ENCODE results near the gene SLC9A3. TPM values are rescaled to one million over a fixed set of nuclear protein-coding genes. Genes with fewer than 3 reads are reported as not detected.

The SLC9A3 gene
- total RNA-seq, 1 experiment from 2014 or later = 1.9 TPM

DNA sequence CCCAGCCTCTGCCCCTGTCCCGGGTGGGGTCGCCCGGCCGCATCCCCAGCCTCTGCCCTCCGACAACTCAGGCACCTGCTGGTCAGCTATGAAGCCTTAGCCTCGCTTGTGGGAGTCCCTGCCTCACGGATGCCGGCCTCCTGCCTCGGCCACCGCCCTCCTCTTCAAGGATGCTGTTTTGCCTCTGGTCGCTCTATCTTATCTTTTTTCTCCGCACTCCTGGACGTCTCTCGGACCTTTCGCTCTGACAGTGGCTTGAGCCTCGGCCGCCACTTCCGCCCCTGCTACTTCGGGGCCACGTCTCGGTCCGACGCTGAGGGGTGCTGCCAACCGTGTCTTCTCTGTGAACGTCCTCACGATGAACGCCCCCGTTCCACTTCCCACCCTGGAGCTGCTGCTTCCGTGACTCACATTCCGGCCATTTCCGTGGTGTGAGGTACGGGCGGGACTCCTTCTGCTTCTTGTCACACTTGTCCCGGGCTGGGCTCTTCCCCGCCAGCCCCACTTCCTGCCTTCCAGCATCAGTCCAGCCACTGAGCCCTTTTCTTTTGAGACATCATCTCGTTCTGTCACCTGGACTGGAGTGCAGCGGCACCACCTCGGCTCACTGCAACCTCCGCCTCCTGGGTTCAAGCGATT lies 26.3 kb downstream of the SLC9A3 start:
- no peaks in the 10 kb centered on the region for H3K4me1 ChIP-seq (ENCODE audit: insufficient read depth, low read length, poor library complexity, severe bottlenecking)
- no peak for DNase-seq (ENCODE audit: low spot score)
- no peak overlapping the region for H3K4me3 ChIP-seq (ENCODE audit: low read depth, low read length, poor library complexity, severe bottlenecking)
- H3K9me3 ChIP-seq (ENCODE audit: low read depth, low read length, poor library complexity, severe bottlenecking) = no peaks in the 10 kb centered on the region
- CTCF ChIA-PET = no interaction called here
- intact Hi-C loops (cut with micrococcal nuclease; ENCODE audit: unreplicated experiment) = no loop called here
- H3K27me3 ChIP-seq (replicated peaks; ENCODE audit: insufficient read depth, low read depth, low read length, poor library complexity) = peaks cover 32% of the 10 kb centered on the region
- H3K36me3 ChIP-seq (ENCODE audit: insufficient read depth, low read length, poor library complexity, severe bottlenecking) = no peaks in the 10 kb centered on the region
- no peak overlapping the region for H3K27ac ChIP-seq (ENCODE audit: low read depth, low read length, poor library complexity, severe bottlenecking)
- no TSS peak for BruUV-seq (replicated peaks)
- no peak for TF ChIP-seq EZH2 (IDR thresholded peaks at IDR 0.05; ENCODE audit: borderline replicate concordance, low read depth, low read length, poor library complexity, severe bottlenecking)
- no peak for TF ChIP-seq CTCF (conservative IDR thresholded peaks at IDR 0.05; ENCODE audit: low read depth, low read length)
- POLR2A ChIA-PET (ENCODE audit: low non-redundant PET) = no interaction called here

DNA sequence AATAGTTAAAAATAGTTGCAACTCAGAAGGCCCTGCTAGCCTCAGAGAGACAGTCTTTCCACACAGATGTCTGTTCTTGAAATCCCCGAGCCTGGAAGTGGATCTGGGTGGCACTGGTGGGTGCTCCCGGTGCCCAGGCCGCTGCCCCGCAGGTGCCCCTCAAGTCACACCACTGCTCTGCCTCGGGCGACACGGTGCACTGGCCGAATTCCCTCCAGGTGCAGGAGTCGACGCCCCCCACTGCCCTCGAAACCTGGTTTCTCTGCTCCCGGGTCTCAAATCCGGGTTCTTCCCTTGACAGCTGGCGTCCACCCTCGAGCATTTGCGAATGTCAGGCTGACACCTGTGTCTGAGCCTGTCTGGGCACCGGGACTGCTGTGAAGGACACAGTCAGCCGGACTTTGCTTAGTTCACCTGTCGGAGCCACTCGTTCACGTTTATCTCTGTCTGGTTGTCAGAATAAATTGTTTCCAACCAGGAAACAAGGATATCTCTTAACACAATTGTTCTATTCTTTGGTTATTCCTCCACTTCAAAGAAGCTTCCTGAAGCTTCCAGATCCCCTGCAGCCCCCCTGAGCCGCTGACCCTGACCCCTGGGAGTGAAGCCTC lies 27.1 kb downstream of the SLC9A3 start:
- H3K27me3 ChIP-seq (replicated peaks; ENCODE audit: insufficient read depth, low read depth, low read length, poor library complexity) = peaks cover 38% of the 10 kb centered on the region
- H3K9me3 ChIP-seq (ENCODE audit: low read depth, low read length, poor library complexity, severe bottlenecking) = no peaks in the 10 kb centered on the region
- TF ChIP-seq CTCF (conservative IDR thresholded peaks at IDR 0.05; ENCODE audit: low read depth, low read length) (no peak), EZH2 (IDR thresholded peaks at IDR 0.05; ENCODE audit: borderline replicate concordance, low read depth, low read length, poor library complexity, severe bottlenecking) (no peak)
- no TSS peak for BruUV-seq (replicated peaks)
- DNase-seq (ENCODE audit: low spot score) = no peak
- H3K4me3 ChIP-seq (ENCODE audit: low read depth, low read length, poor library complexity, severe bottlenecking) = no peak overlapping the region
- POLR2A ChIA-PET (ENCODE audit: low non-redundant PET) = no interaction called here
- H3K27ac ChIP-seq (ENCODE audit: low read depth, low read length, poor library complexity, severe bottlenecking) = no peak overlapping the region
- intact Hi-C loops (cut with micrococcal nuclease; ENCODE audit: unreplicated experiment) = no loop called here
- H3K4me1 ChIP-seq (ENCODE audit: insufficient read depth, low read length, poor library complexity, severe bottlenecking) = no peaks in the 10 kb centered on the region
- CTCF ChIA-PET = no interaction called here
- H3K36me3 ChIP-seq (ENCODE audit: insufficient read depth, low read length, poor library complexity, severe bottlenecking) = no peaks in the 10 kb centered on the region

- no peak for DNase-seq (ENCODE audit: low spot score)
- Histone ChIP-seq H3K27me3 (replicated peaks; ENCODE audit: insufficient read depth, low read depth, low read length, poor library complexity) (peaks cover 38% of the 10 kb centered on the region), H3K9me3 (ENCODE audit: low read depth, low read length, poor library complexity, severe bottlenecking) (no peaks in the 10 kb centered on the region), H3K36me3 (ENCODE audit: insufficient read depth, low read length, poor library complexity, severe bottlenecking) (no peaks in the 10 kb centered on the region), H3K27ac (ENCODE audit: low read depth, low read length, poor library complexity, severe bottlenecking) (no peak overlapping the region), H3K4me1 (ENCODE audit: insufficient read depth, low read length, poor library complexity, severe bottlenecking) (no peaks in the 10 kb centered on the region), H3K4me3 (ENCODE audit: low read depth, low read length, poor library complexity, severe bottlenecking) (no peak overlapping the region)
- BruUV-seq (replicated peaks) = no TSS peak
- intact Hi-C loops (cut with micrococcal nuclease; ENCODE audit: unreplicated experiment) = no loop called here
- TF ChIP-seq CTCF (conservative IDR thresholded peaks at IDR 0.05; ENCODE audit: low read depth, low read length) (no peak), EZH2 (IDR thresholded peaks at IDR 0.05; ENCODE audit: borderline replicate concordance, low read depth, low read length, poor library complexity, severe bottlenecking) (no peak)
- ChIA-PET CTCF (no interaction called here), POLR2A (ENCODE audit: low non-redundant PET) (no interaction called here)
Measured at GRCh38 chr5:496028-496427, 28.2 kb downstream of the SLC9A3 start.

Data from A673 (cell line).